ENCODE results near the gene ASGR1.

GRCh38 chr17:7177954-7178477 lies 1.2 kb downstream of the ASGR1 start:
- TF ChIP-seq CTCF (IDR thresholded peaks at IDR 0.05) (no peak), POLR2AphosphoS5 (IDR thresholded peaks at IDR 0.05) (no peak), POLR2A (IDR thresholded peaks at IDR 0.05) (no peak)
